HepG2 (cell line): ENCODE results near the gene AKAP14. TPM values are rescaled to one million over a fixed set of nuclear protein-coding genes. Genes with fewer than 3 reads are reported as not detected.
A peak's percentile ranks its signal among the peaks of the same experiment; 100 is the strongest.

ENCODE experiments used
- ATAC-seq: fragments of 200-7000 bp; cut with Tn5 transposase; 3 replicates; pipeline ENCODE4 v1.9.1; 2020; ENCODE audit warnings: mild to moderate bottlenecking, moderate library complexity
- Bru-seq: library from RNA; stranded (reverse); fragments of 400-500 nt; gene quantifications from one replicate; lab custom pipeline; 2021; lab: Mats Ljungman, UMichigan
- BruChase-seq, 2 experiments: library from RNA; stranded (reverse); fragments of 400-500 nt; gene quantifications; one replicate each; lab custom pipeline; 2021; lab: Mats Ljungman, UMichigan
- BruUV-seq: library from RNA; stranded (reverse); fragments of 400-500 nt; replicated peaks from 2 replicates; lab custom pipeline; 2021; lab: Mats Ljungman, UMichigan
- CTCF ChIA-PET: fragments of 300-600 bp; formaldehyde crosslinking; extraction: SDS; loops from one replicate; lab custom pipeline; 2021; ENCODE audit warnings: low total read pairs, inconsistent platforms, low intra/inter-chr PET ratio; lab: Yijun Ruan, JAX
- POLR2A ChIA-PET: fragments of 350-600 bp; sonication (Branson Sonifier 250); formaldehyde crosslinking; loops from one replicate; lab custom pipeline; 2020; ENCODE audit warnings: antibody characterized with exemption, inconsistent platforms; lab: Yijun Ruan, JAX
- DNase-seq: peaks from one replicate; pipeline ENCODE4 v3.0.0-alpha.2; 2015; ENCODE audit warnings: low spot score
- FAIRE-seq: peaks from 3 replicates; lab custom pipeline; 2011; peaks lifted over from hg19 to GRCh38; lab: Jason Lieb, UNC
- H2AFZ ChIP-seq: one replicate; pipeline ENCODE4 v1.6.1; 2011; ENCODE audit warnings: low read length, inconsistent platforms
- H3K27ac ChIP-seq: fragments of 300-600 bp; 3 replicates; pipeline ENCODE4 v1.8.0; 2011; ENCODE audit warnings: mixed run types, mild to moderate bottlenecking, mixed read lengths, low read length, inconsistent platforms; ENCODE audit not compliant: insufficient read depth; ENCODE audit errors: extremely low read length
- H3K27me3 ChIP-seq, 2 experiments: fragments of 200-600 bp in 1 of 2; 2 replicates in 1 of 2; 3 replicates in 1 of 2; pipeline versions ENCODE4 v1.6.0 to v1.8.0; 2011; ENCODE audit warnings: low read length in 2 of 2, mild to moderate bottlenecking in 2 of 2, moderate library complexity in 2 of 2, inconsistent platforms in 1 of 2; ENCODE audit not compliant: insufficient read depth in 2 of 2, control insufficient read depth in 1 of 2
- H3K36me3 ChIP-seq, 2 experiments: fragments of 200-600 bp in 1 of 2; replicated peaks in 1 of 2; 2 replicates in 1 of 2; 3 replicates in 1 of 2; pipeline versions ENCODE4 v1.5.1 to v1.8.0; 2011; ENCODE audit warnings: low read length in 2 of 2, inconsistent platforms in 1 of 2; ENCODE audit not compliant: insufficient read depth in 2 of 2, control insufficient read depth in 1 of 2
- H3K4me1 ChIP-seq: 2 replicates; pipeline ENCODE4 v1.5.1; 2012; ENCODE audit warnings: low read length, inconsistent platforms; ENCODE audit not compliant: insufficient read depth
- H3K4me2 ChIP-seq: 2 replicates; pipeline ENCODE4 v1.6.0; 2011; ENCODE audit warnings: low read depth, low read length, inconsistent platforms
- H3K4me3 ChIP-seq, 3 experiments: fragments of 200-600 bp in 1 of 3; sonication (generic), shearing (Covaris generic) in 1 of 3; replicated peaks in 1 of 3; 2 replicates each; pipeline ENCODE4 v1.5.1; 2011 to 2016; ENCODE audit warnings: low read length in 3 of 3, inconsistent platforms in 2 of 3, low read depth in 2 of 3, mild to moderate bottlenecking in 2 of 3, control low read depth in 1 of 3, mixed read lengths in 1 of 3; ENCODE audit not compliant: insufficient read depth in 1 of 3
- H3K79me2 ChIP-seq: one replicate; pipeline ENCODE4 v1.6.1; 2011; ENCODE audit warnings: low read length, inconsistent platforms; ENCODE audit not compliant: insufficient read depth
- H3K9ac ChIP-seq: 2 replicates; pipeline ENCODE4 v1.6.0; 2011; ENCODE audit warnings: mild to moderate bottlenecking, low read depth, low read length, inconsistent platforms; ENCODE audit not compliant: insufficient read depth
- H3K9me3 ChIP-seq: 2 replicates; pipeline ENCODE4 v1.5.1; 2012; ENCODE audit warnings: mild to moderate bottlenecking, low read length
- H4K20me1 ChIP-seq: 2 replicates; pipeline ENCODE4 v1.6.0; 2011; ENCODE audit warnings: inconsistent platforms, mild to moderate bottlenecking, low read length, moderate library complexity; ENCODE audit not compliant: insufficient read depth
- ESRRA ChIP-seq: sonication (generic); formaldehyde crosslinking; IDR thresholded peaks from 2 replicates; pipeline ENCODE4 v1.5.1; 2020; ENCODE audit warnings: mild to moderate bottlenecking, low read depth, missing genetic modification reagents
- ETV5 ChIP-seq: IDR thresholded peaks from 2 replicates; pipeline ENCODE4 v1.6.1; 2018; ENCODE audit warnings: missing biosample characterization, missing genetic modification reagents, inconsistent platforms, borderline replicate concordance
- HOXA7 ChIP-seq: sonication (generic); formaldehyde crosslinking; IDR thresholded peaks from 2 replicates; pipeline ENCODE4 v1.8.1; 2022; ENCODE audit warnings: mild to moderate bottlenecking, missing genetic modification reagents, moderate library complexity
- IRF9 ChIP-seq: sonication (generic); formaldehyde crosslinking; IDR thresholded peaks from 2 replicates; pipeline ENCODE4 v1.8.0; 2022; ENCODE audit warnings: missing genetic modification reagents, mild to moderate bottlenecking, borderline replicate concordance
- USF2 ChIP-seq, 2 experiments: sonication (generic) in 1 of 2; formaldehyde crosslinking in 1 of 2; IDR thresholded peaks; 2 replicates each; pipeline versions ENCODE4 v1.5.1 to v1.6.1; 2011 to 2020; ENCODE audit warnings: borderline replicate concordance in 1 of 2, low read depth in 1 of 2, low read length in 1 of 2, mild to moderate bottlenecking in 1 of 2, missing genetic modification reagents in 1 of 2, moderate library complexity in 1 of 2
- ZFY ChIP-seq: sonication (generic); formaldehyde crosslinking; IDR thresholded peaks from 2 replicates; pipeline ENCODE4 v1.4.0; 2020; ENCODE audit warnings: missing genetic modification reagents
- ZNF468 ChIP-seq: sonication (generic); formaldehyde crosslinking; IDR thresholded peaks from 2 replicates; pipeline ENCODE4 v1.8.0; 2022; ENCODE audit warnings: mild to moderate bottlenecking, moderate library complexity, missing genetic modification reagents
- ZNF513 ChIP-seq: sonication (generic); formaldehyde crosslinking; conservative IDR thresholded peaks from 2 replicates; pipeline ENCODE4 v1.5.0; 2020; ENCODE audit warnings: missing genetic modification reagents
- ZNF562 ChIP-seq: sonication (generic); formaldehyde crosslinking; IDR thresholded peaks from 2 replicates; pipeline ENCODE4 v1.8.0; 2022; ENCODE audit warnings: missing genetic modification reagents, borderline replicate concordance
- ZNF850 ChIP-seq: sonication (generic); formaldehyde crosslinking; conservative IDR thresholded peaks from 2 replicates; pipeline ENCODE4 v1.9.0; 2021; ENCODE audit warnings: mild to moderate bottlenecking, missing genetic modification reagents
- WGBS: methylation state at CpG from one replicate; pipeline ENCODE4 v1.1.6; 2017; ENCODE audit warnings: low lambda C conversion rate; 5-methylcytosine and 5-hydroxymethylcytosine counted together
- in situ Hi-C: cut with HindIII; loops from 2 replicates; pipeline ENCODE4 v1.10.0; 2017; ENCODE audit warnings: low pct_unique_long_range_greater_than_20kb; ENCODE audit not compliant: extremely low pct_ligation_motif_present
- intact Hi-C: fragments of 100-400 bp; cut with micrococcal nuclease; formaldehyde crosslinking; loops from one replicate; pipeline ENCODE4 v1.10.0; 2022; ENCODE audit not compliant: unreplicated experiment
- long read RNA-seq, 2 experiments: library from RNA in 1 of 2; library from polyadenylated mRNA in 1 of 2; stranded (forward) in 1 of 2; unstranded in 1 of 2; transcript quantifications; one replicate each; pipeline ENCODE4 v2.0.0, GENCODE V29; 2019 to 2022
- polyA minus RNA-seq, 3 experiments: library from RNA; depleted of rRNA, polyadenylated mRNA; stranded (reverse); fragments of >200 nt; gene quantifications; 2 replicates each; pipeline ENCODE4 v1.2.3, GENCODE V29; 2011; ENCODE audit warnings: low replicate concordance in 1 of 3
- polyA plus RNA-seq, 8 experiments: library from polyadenylated mRNA; depleted of rRNA in 3 of 8; stranded (reverse) in 7 of 8; unstranded in 1 of 8; fragments of >200 nt; fragmentation: Illumina TruSeq in 4 of 8; extraction: Trizol in 4 of 8; gene quantifications; 2 replicates each; pipeline versions ENCODE4 v1.2.1 to v1.2.3, GENCODE V29; 2011 to 2016; ENCODE audit warnings: low read depth in 4 of 8, missing spikeins in 1 of 8, mixed read lengths in 1 of 8; ENCODE audit not compliant: insufficient read depth in 1 of 8
- total RNA-seq, 5 experiments: library from RNA; depleted of rRNA; stranded (reverse); fragments of >200 nt; fragmentation: Illumina TruSeq; extraction: Trizol; gene quantifications; 2 replicates each; pipeline ENCODE4 v1.2.3, GENCODE V29; 2016; ENCODE audit warnings: low read depth in 1 of 5

Gene AKAP14
- total RNA-seq (2016; rRNA removed; fragmentation: Illumina TruSeq; extraction: Trizol) = 1.7 and 1.9 TPM in 2 replicates
- total RNA-seq (2016; cell fraction: cytosol; rRNA removed; fragmentation: Illumina TruSeq; extraction: Trizol; ENCODE audit: low read depth) = 1.7 TPM in 1 of 2 replicates, not detected in the other
- total RNA-seq (2016; cell fraction: insoluble cytoplasmic fraction; rRNA removed; fragmentation: Illumina TruSeq; extraction: Trizol) = 1.0 and 2.2 TPM in 2 replicates
- 1.9 and 2.7 TPM in 2 replicates for total RNA-seq (2016; cell fraction: membrane; rRNA removed; fragmentation: Illumina TruSeq; extraction: Trizol)
- total RNA-seq (2016; cell fraction: nucleus; rRNA removed; fragmentation: Illumina TruSeq; extraction: Trizol) = 1.8 and 1.9 TPM in 2 replicates
- polyA plus RNA-seq (2011; rRNA removed) = 0.20 TPM in 1 of 2 replicates, not detected in the other
- 0.05 TPM in 1 of 2 replicates, not detected in the other for polyA plus RNA-seq (2011; cell fraction: cytosol; rRNA removed)
- polyA plus RNA-seq (2011; cell fraction: nucleus; rRNA removed) = not detected in 2 replicates
- polyA plus RNA-seq (2012) = 0.36 and 0.52 TPM in 2 replicates
- polyA plus RNA-seq (2016; cell fraction: cytosol; fragmentation: Illumina TruSeq; extraction: Trizol; ENCODE audit: low read depth) = 0.54 and 0.57 TPM in 2 replicates
- polyA plus RNA-seq (2016; cell fraction: insoluble cytoplasmic fraction; fragmentation: Illumina TruSeq; extraction: Trizol; ENCODE audit: low read depth) = 1.8 and 1.9 TPM in 2 replicates
- polyA plus RNA-seq (2016; cell fraction: membrane; fragmentation: Illumina TruSeq; extraction: Trizol; ENCODE audit: low read depth) = 0.73 and 1.3 TPM in 2 replicates
- polyA plus RNA-seq (2016; cell fraction: nucleus; fragmentation: Illumina TruSeq; extraction: Trizol; ENCODE audit: insufficient read depth, low read depth) = 1.0 and 2.4 TPM in 2 replicates
- polyA minus RNA-seq (2011; rRNA and poly(A)+ RNA removed; ENCODE audit: low replicate concordance) = not detected in 2 replicates
- polyA minus RNA-seq (2011; cell fraction: cytosol; rRNA and poly(A)+ RNA removed) = not detected in 2 replicates
- not detected in 2 replicates for polyA minus RNA-seq (2011; cell fraction: nucleus; rRNA and poly(A)+ RNA removed)
- Bru-seq, nascent RNA = percentile 19 among the genes with signal in this experiment
- percentile 13 among the genes with signal in this experiment for BruChase-seq, experiment 1, labeled RNA remaining after a 6-hour chase
- BruChase-seq, experiment 2, labeled RNA remaining after a 2-hour chase = percentile 21 among the genes with signal in this experiment
- long read RNA-seq, experiment 1 = 0 reads
- long read RNA-seq, experiment 2 = 0 reads

DNA sequence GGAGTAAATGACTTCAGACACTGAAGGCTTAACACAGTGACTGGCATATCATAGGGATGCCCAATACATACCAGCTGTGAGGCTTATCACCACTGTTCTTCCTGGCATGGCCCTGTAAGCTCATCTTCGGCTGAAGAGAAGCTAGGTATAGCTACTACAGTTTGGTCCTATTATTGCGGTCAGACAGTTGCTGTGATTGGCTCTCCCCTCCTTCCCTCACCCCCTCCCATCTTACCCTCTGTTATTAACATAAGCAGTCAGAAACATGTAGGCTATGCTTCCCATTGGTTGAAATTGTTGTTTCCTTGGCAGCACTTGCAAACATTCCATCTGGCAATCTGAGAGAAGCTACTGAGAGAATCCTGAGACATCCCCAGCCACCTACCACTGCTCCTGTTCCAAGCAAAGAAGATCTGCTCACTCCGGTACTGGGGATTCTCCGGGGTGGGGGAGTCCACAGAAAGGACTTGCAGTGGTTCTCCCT lies at the start of gene AKAP14:
AKAP14 (plus strand) TSS at position 51 of the 484 bp plus-strand sequence. CDS start 7,331 bp downstream, outside the sequence.
- Histone ChIP-seq H3K36me3 (no peaks in the 10 kb centered on the region), H4K20me1 (no peaks in the 10 kb centered on the region), H2AFZ (no peak within 1 kb of the TSS), H3K27ac (no peak within 1 kb of the TSS), H3K4me3 (no peak within 1 kb of the TSS), H3K4me2 (no peak within 1 kb of the TSS), H3K79me2 (no peaks in the 10 kb centered on the region), H3K27me3 (no peaks in the 10 kb centered on the region), H3K9ac (no peak within 1 kb of the TSS), H3K9me3 (no peaks in the 10 kb centered on the region), H3K4me1 (no peaks in the 10 kb centered on the region)
- WGBS = 79% methylated on average over 4 of the region's 4 CpGs
- in situ Hi-C loops = no loop called here
- intact Hi-C loops = no loop called here
- ChIA-PET CTCF (no interaction called here), POLR2A (no interaction called here)
- FAIRE-seq (no peak), DNase-seq (no peak), ATAC-seq (no peak)
- BruUV-seq = no TSS peak
- TF ChIP-seq ZNF468 (CRISPR knock-in tag) = no peak
- no peak for TF ChIP-seq ZFY (CRISPR knock-in tag)
- TF ChIP-seq ESRRA (CRISPR knock-in tag) = no peak
- no peak for TF ChIP-seq ETV5 (CRISPR knock-in tag)
- no peak for TF ChIP-seq IRF9 (CRISPR knock-in tag)
- no peak for TF ChIP-seq ZNF513
- TF ChIP-seq ZNF562 (CRISPR knock-in tag) = no peak
- TF ChIP-seq USF2 (IDR thresholded peaks at IDR 0.05; ENCODE audit: low read depth, low read length) = no peak
- TF ChIP-seq USF2 (CRISPR knock-in tag; IDR thresholded peaks at IDR 0.05; ENCODE audit: borderline replicate concordance) = no peak
- no peak for TF ChIP-seq ZNF850 (CRISPR knock-in tag)
- TF ChIP-seq HOXA7 (CRISPR knock-in tag) = no peak
